GM12878 (cell line): ENCODE data around the gene AGAP1. TPM values are rescaled to one million over a fixed set of nuclear protein-coding genes. Genes with fewer than 3 reads are reported as not detected.

Source experiments
- ATAC-seq: fragments of 200-7000 bp; cut with Tn5 transposase; 3 replicates; pipeline ENCODE4 v1.9.1; 2020; ENCODE audit warnings: mild to moderate bottlenecking, moderate library complexity
- BruUV-seq: library from RNA; stranded (reverse); fragments of 400-500 nt; replicated peaks from 2 replicates; lab custom pipeline; 2021; lab: Mats Ljungman, UMichigan
- CTCF ChIA-PET: fragments of 300-600 bp; sonication (Branson Sonifier 250); formaldehyde crosslinking; extraction: SDS; loops from one replicate; lab custom pipeline; 2021; ENCODE audit warnings: inconsistent platforms; lab: Yijun Ruan, JAX
- POLR2A ChIA-PET: fragments of 350-600 bp; formaldehyde crosslinking; extraction: SDS; loops from one replicate; lab custom pipeline; 2021; ENCODE audit warnings: inconsistent platforms; lab: Charles Lee
- RAD21 ChIA-PET: fragments of 300-600 bp; sonication (Branson Sonifier 250); formaldehyde crosslinking; loops from one replicate; lab custom pipeline; 2023; ENCODE audit warnings: antibody characterized with exemption; ENCODE audit not compliant: unreplicated experiment; lab: Charles Lee
- SMC1A ChIA-PET: fragments of 300-600 bp; sonication (Branson Sonifier 250); formaldehyde crosslinking; loops from one replicate; lab custom pipeline; 2023; ENCODE audit not compliant: unreplicated experiment, uncharacterized antibody; lab: Charles Lee
- DNase-seq: peaks from one replicate; pipeline ENCODE4 v3.0.0-alpha.2; 2011; ENCODE audit warnings: low read depth, low spot score
- FAIRE-seq: peaks from 3 replicates; lab custom pipeline; 2011; peaks lifted over from hg19 to GRCh38; lab: Jason Lieb, UNC
- H2AFZ ChIP-seq: 2 replicates; pipeline ENCODE4 v1.6.0; 2011; ENCODE audit warnings: low read depth, low read length, control low read depth; ENCODE audit not compliant: control insufficient read depth
- H3K27ac ChIP-seq: 2 replicates; pipeline ENCODE4 v1.5.1; 2011; ENCODE audit warnings: control low read depth; ENCODE audit not compliant: control insufficient read depth, insufficient read depth
- H3K27me3 ChIP-seq, 2 experiments: replicated peaks in 1 of 2; 2 replicates each; pipeline versions ENCODE4 v1.6.0 to v1.6.1; 2011; ENCODE audit warnings: low read length in 1 of 2; ENCODE audit not compliant: control insufficient read depth in 2 of 2, insufficient read depth in 2 of 2
- H3K36me3 ChIP-seq, 2 experiments: 2 replicates each; pipeline ENCODE4 v1.5.1; 2011; ENCODE audit warnings: low read length in 1 of 2; ENCODE audit not compliant: control insufficient read depth in 2 of 2, insufficient read depth in 2 of 2
- H3K4me1 ChIP-seq: 2 replicates; pipeline ENCODE4 v1.6.1; 2011; ENCODE audit warnings: mild to moderate bottlenecking, low read length, moderate library complexity, mixed read lengths; ENCODE audit not compliant: control insufficient read depth, insufficient read depth
- H3K4me2 ChIP-seq: 2 replicates; pipeline ENCODE4 v1.6.0; 2011; ENCODE audit warnings: control low read depth; ENCODE audit not compliant: control insufficient read depth, insufficient read depth
- H3K4me3 ChIP-seq: fragments of 200-600 bp; sonication (generic); 2 replicates; pipeline ENCODE4 v1.5.1; 2016
- H3K79me2 ChIP-seq: 2 replicates; pipeline ENCODE4 v1.6.0; 2011; ENCODE audit warnings: low read length; ENCODE audit not compliant: control insufficient read depth, insufficient read depth
- H3K9ac ChIP-seq: 2 replicates; pipeline ENCODE4 v1.8.0; 2011; ENCODE audit warnings: low read length, control low read depth, mixed read lengths; ENCODE audit not compliant: control insufficient read depth, insufficient read depth
- H3K9me3 ChIP-seq: replicated peaks from 3 replicates; pipeline ENCODE4 v1.5.1; 2011; ENCODE audit warnings: mild to moderate bottlenecking, low read length; ENCODE audit not compliant: control insufficient read depth, insufficient read depth
- H4K20me1 ChIP-seq: 2 replicates; pipeline ENCODE4 v1.6.0; 2011; ENCODE audit not compliant: control insufficient read depth, insufficient read depth
- HDAC6 ChIP-seq: fragments of 200-600 bp; sonication (generic); IDR thresholded peaks from one replicate; pipeline ENCODE4 v1.8.0; 2017; ENCODE audit warnings: antibody characterized with exemption; ENCODE audit not compliant: unreplicated experiment
- PAX8 ChIP-seq: fragments of 450-650 bp; IDR thresholded peaks from 2 replicates; pipeline ENCODE4 v1.6.1; 2017; ENCODE audit warnings: mild to moderate bottlenecking, moderate library complexity
- SPI1 ChIP-seq: IDR thresholded peaks from 2 replicates; pipeline ENCODE4 v1.6.1; 2011; ENCODE audit warnings: low read depth, mild to moderate bottlenecking, low read length, moderate library complexity, borderline replicate concordance; ENCODE audit not compliant: insufficient read depth
- WGBS: methylation state at CpG from one replicate; pipeline ENCODE4 v1.1.6; 2016; ENCODE audit warnings: low lambda C conversion rate; ENCODE audit not compliant: insufficient replicate concordance, insufficient coverage; ENCODE audit errors: missing lambda C conversion rate; 5-methylcytosine and 5-hydroxymethylcytosine counted together
- in situ Hi-C: fragments of 300-500 bp; cut with MboI; formaldehyde crosslinking; loops from 9 replicates; pipeline ENCODE4 v1.14.3; 2018; ENCODE audit warnings: mixed read lengths
- intact Hi-C: fragments of 100-400 bp; cut with micrococcal nuclease; formaldehyde crosslinking; loops from one replicate; pipeline ENCODE4 v1.14.2; 2022; ENCODE audit not compliant: unreplicated experiment
- polyA plus RNA-seq, 11 experiments: library from polyadenylated mRNA; depleted of rRNA in 4 of 11; unstranded in 6 of 11; stranded (reverse) in 5 of 11; fragments of >200 nt; fragmentation: Nextera tagmentation in 4 of 11; fragmentation: Illumina TruSeq in 1 of 11; extraction: Ambion mirVana in 4 of 11; extraction: Trizol in 1 of 11; gene quantifications; 1 replicate in 1 of 11; 2 replicates in 10 of 11; pipeline versions ENCODE4 v1.2.1 to v1.2.3, GENCODE V29; 2011 to 2016; ENCODE audit warnings: inconsistent platforms in 2 of 11, missing spikeins in 2 of 11, low read depth in 1 of 11
- total RNA-seq, 4 experiments: library from RNA; depleted of rRNA in 3 of 4; stranded (reverse); fragments of >200 nt in 3 of 4; fragmentation: Illumina TruSeq in 1 of 4; extraction: Trizol in 1 of 4; gene quantifications; 2 replicates each; pipeline versions ENCODE4 v1.2.1 to v1.2.3, GENCODE V29; 2013 to 2021

Gene AGAP1
- total and polyA plus RNA-seq, 10 of the 15 experiments (the other 5 are each of a cell fraction or from before 2014, with no cell fraction given) = 0.05 to 0.15 (median 0.06) TPM; not detected in 7

- no peak overlapping the region for H3K9ac ChIP-seq
- H3K4me3 ChIP-seq = no peak overlapping the region
- in situ Hi-C loops = no loop called here
- H3K79me2 ChIP-seq = no peaks in the 10 kb centered on the region
- no TSS peak for BruUV-seq
- RAD21 ChIA-PET = no interaction called here
- ATAC-seq (no peak), FAIRE-seq (no peak), DNase-seq (no peak)
- 53% methylated on average over 20 of the region's 20 CpGs for WGBS
- no peak overlapping the region for H2AFZ ChIP-seq
- H4K20me1 ChIP-seq = no peaks in the 10 kb centered on the region
- H3K4me1 ChIP-seq = no peaks in the 10 kb centered on the region
- no peak overlapping the region for H3K4me2 ChIP-seq
- intact Hi-C loops = no loop called here
- no peaks in the 10 kb centered on the region for H3K27me3 ChIP-seq
- POLR2A ChIA-PET = no interaction called here
- H3K36me3 ChIP-seq = no peaks in the 10 kb centered on the region
- TF ChIP-seq PAX8 = no peak
- TF ChIP-seq SPI1 = 0 out of 2 replicates have a peak, but pooled peaks have one; percentile 18
- no peak overlapping the region for H3K27ac ChIP-seq
- SMC1A ChIA-PET = no interaction called here
- H3K9me3 ChIP-seq = no peaks in the 10 kb centered on the region
- CTCF ChIA-PET = no interaction called here
These were observed 507.5 kb downstream of the AGAP1 start for GRCh38 chr2:236001166-236001828.

- no peak overlapping the region for H3K4me3 ChIP-seq
- H3K9ac ChIP-seq = no peak overlapping the region
- in situ Hi-C loops (no loop called here), intact Hi-C loops (no loop called here)
- ChIA-PET SMC1A (no interaction called here), CTCF (no interaction called here), RAD21 (no interaction called here), POLR2A (no interaction called here)
- ATAC-seq (no peak), DNase-seq (no peak), FAIRE-seq (no peak)
- H3K27ac ChIP-seq = no peak overlapping the region
- no peaks in the 10 kb centered on the region for H3K4me1 ChIP-seq
- no peaks in the 10 kb centered on the region for H4K20me1 ChIP-seq
- H3K79me2 ChIP-seq = no peaks in the 10 kb centered on the region
- H2AFZ ChIP-seq = no peak overlapping the region
- WGBS = 64% methylated on average over 8 of the region's 8 CpGs
- H3K27me3 ChIP-seq = no peaks in the 10 kb centered on the region
- TF ChIP-seq HDAC6 = no peak
- H3K4me2 ChIP-seq = no peak overlapping the region
- BruUV-seq = no TSS peak
- no peaks in the 10 kb centered on the region for H3K9me3 ChIP-seq
- H3K36me3 ChIP-seq = no peaks in the 10 kb centered on the region
These were observed 508.0 kb downstream of the AGAP1 start for GRCh38 chr2:236001854-236002253.
